ENCODE data around the gene MYOF. TPM values are rescaled to one million over a fixed set of nuclear protein-coding genes. Genes with fewer than 3 reads are reported as not detected.

MYOF gene
- total and polyA plus RNA-seq, 2 donors (not counting 1 experiment from before 2014, with no cell fraction given): 298 to 314 TPM

DNA sequence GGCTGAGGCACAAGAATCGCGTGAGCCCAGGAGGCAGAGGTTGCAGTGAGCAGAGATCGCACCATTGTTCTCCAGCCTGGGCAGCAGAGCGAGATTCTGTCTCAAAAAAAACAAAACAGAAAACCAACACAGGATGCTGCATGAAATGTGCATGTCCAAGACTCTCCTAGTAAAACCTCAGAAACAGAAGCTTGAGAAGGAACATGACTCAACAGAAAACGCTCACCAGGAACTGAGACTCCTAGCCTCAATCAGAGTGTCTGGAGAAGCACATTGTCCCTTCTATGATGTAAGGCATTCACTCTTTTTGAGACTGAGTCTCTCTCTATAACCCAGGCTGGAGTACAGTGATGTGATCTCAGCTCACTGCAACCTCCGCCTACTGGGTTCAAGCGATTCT is 168.3 kb downstream of the MYOF start:
- no peak overlapping the region for H3K9ac ChIP-seq (ENCODE audit: insufficient read depth, low read length)
- TF ChIP-seq EZH2 (IDR thresholded peaks at IDR 0.05; ENCODE audit: low read length, missing control alignments): no peak
- TF ChIP-seq, protein P1, sequence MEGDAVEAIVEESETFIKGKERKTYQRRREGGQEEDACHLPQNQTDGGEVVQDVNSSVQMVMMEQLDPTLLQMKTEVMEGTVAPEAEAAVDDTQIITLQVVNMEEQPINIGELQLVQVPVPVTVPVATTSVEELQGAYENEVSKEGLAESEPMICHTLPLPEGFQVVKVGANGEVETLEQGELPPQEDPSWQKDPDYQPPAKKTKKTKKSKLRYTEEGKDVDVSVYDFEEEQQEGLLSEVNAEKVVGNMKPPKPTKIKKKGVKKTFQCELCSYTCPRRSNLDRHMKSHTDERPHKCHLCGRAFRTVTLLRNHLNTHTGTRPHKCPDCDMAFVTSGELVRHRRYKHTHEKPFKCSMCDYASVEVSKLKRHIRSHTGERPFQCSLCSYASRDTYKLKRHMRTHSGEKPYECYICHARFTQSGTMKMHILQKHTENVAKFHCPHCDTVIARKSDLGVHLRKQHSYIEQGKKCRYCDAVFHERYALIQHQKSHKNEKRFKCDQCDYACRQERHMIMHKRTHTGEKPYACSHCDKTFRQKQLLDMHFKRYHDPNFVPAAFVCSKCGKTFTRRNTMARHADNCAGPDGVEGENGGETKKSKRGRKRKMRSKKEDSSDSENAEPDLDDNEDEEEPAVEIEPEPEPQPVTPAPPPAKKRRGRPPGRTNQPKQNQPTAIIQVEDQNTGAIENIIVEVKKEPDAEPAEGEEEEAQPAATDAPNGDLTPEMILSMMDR (conservative IDR thresholded peaks at IDR 0.05 in 1 of 2, IDR thresholded peaks at IDR 0.05 in 1 of 2; ENCODE audit: low read depth in 1 of 2, low read length in 2 of 2): no peak
- no peaks in the 10 kb centered on the region for H3K79me2 ChIP-seq (ENCODE audit: control insufficient read depth, insufficient read depth, low read length)
- H3K4me1 ChIP-seq (ENCODE audit: control insufficient read depth, extremely low read depth, insufficient read depth, low read length): no peaks in the 10 kb centered on the region
- no peak overlapping the region for H2AFZ ChIP-seq (ENCODE audit: low read length)
- peaks cover 35% of the 10 kb centered on the region for H3K36me3 ChIP-seq (ENCODE audit: control insufficient read depth, insufficient read depth, low read length)
- H3K27me3 ChIP-seq (ENCODE audit: control insufficient read depth, insufficient read depth, low read length): no peaks in the 10 kb centered on the region
- H3K27ac ChIP-seq (ENCODE audit: insufficient read depth, low read length): no peak overlapping the region
- no peaks in the 10 kb centered on the region for H3K9me3 ChIP-seq (ENCODE audit: control insufficient read depth, insufficient read depth, low read depth, low read length)
- no peak overlapping the region for H3K4me2 ChIP-seq (ENCODE audit: extremely low read depth, insufficient read depth, low read length)
- H3K4me3 ChIP-seq (replicated peaks in 1 of 4; ENCODE audit: control extremely low read depth in 1 of 4, insufficient read depth in 1 of 4, low read depth in 3 of 4, low read length in 4 of 4): no peak overlapping the region
- no peaks in the 10 kb centered on the region for H4K20me1 ChIP-seq (ENCODE audit: control insufficient read depth, extremely low read depth, insufficient read depth, low read length)
- peak in 1 of 2 donors; percentile 26 for DNase-seq (ENCODE audit: low read depth in 2 of 2)

DNA sequence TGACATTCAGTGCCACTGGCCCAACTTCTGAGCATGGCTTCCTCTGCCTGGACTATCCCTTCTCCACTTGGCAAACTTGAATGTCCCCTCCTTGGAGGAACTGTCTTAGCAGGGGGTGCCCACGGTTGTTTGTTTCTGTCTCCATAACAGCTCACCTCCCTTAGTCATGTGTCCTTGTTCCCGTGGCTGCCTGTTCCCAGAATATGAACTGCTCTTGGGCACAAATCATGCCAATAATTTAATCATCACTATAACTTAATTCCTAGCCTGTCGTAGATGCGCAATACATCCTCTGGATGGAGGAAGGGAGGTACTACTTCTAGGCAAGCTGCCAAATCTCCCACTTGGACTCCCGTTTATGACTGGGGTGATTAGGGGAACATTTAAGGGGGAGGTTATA is 173.1 kb downstream of the MYOF start:
- no peaks in the 10 kb centered on the region for H3K79me2 ChIP-seq (ENCODE audit: control insufficient read depth, insufficient read depth, low read length)
- DNase-seq (ENCODE audit: low read depth in 2 of 2): peak; percentile 38 to 51
- H2AFZ ChIP-seq (ENCODE audit: low read length): no peak overlapping the region
- no peaks in the 10 kb centered on the region for H3K27me3 ChIP-seq (ENCODE audit: control insufficient read depth, insufficient read depth, low read length)
- no peak overlapping the region for H3K9ac ChIP-seq (ENCODE audit: insufficient read depth, low read length)
- H3K9me3 ChIP-seq (ENCODE audit: control insufficient read depth, insufficient read depth, low read depth, low read length): no peaks in the 10 kb centered on the region
- H3K36me3 ChIP-seq (ENCODE audit: control insufficient read depth, insufficient read depth, low read length): peaks cover 19% of the 10 kb centered on the region
- H3K4me2 ChIP-seq (ENCODE audit: extremely low read depth, insufficient read depth, low read length): no peak overlapping the region
- no peak overlapping the region for H3K27ac ChIP-seq (ENCODE audit: insufficient read depth, low read length)
- H3K4me3 ChIP-seq (replicated peaks in 1 of 4; ENCODE audit: control extremely low read depth in 1 of 4, insufficient read depth in 1 of 4, low read depth in 3 of 4, low read length in 4 of 4): no peak overlapping the region
- no peaks in the 10 kb centered on the region for H3K4me1 ChIP-seq (ENCODE audit: control insufficient read depth, extremely low read depth, insufficient read depth, low read length)
- TF ChIP-seq, protein P1 (conservative IDR thresholded peaks at IDR 0.05 in 1 of 2, IDR thresholded peaks at IDR 0.05 in 1 of 2; ENCODE audit: low read depth in 1 of 2, low read length in 2 of 2): no peak
- no peak for TF ChIP-seq EZH2 (IDR thresholded peaks at IDR 0.05; ENCODE audit: low read length, missing control alignments)
- no peaks in the 10 kb centered on the region for H4K20me1 ChIP-seq (ENCODE audit: control insufficient read depth, extremely low read depth, insufficient read depth, low read length)

DNA sequence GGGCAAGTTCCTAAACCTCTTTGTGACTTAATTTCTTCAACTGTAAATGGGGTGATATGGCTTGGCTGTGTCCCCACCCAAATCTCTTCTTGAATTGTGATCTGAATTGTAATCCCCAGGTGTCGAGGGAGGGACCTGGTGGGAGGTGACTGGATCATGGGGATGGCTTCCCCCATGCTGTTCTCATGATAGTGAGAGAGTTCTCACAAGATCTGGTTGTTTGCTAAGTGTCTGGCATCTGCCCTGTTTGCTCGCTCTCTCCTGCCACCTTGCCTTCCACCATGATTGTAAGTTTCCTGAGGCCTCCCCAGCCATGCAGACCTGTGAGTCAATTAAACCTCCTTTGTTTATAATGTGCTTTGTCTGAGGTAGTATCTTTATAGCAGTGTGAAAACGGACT is 177.0 kb downstream of the MYOF start:
- no peak overlapping the region for H3K4me2 ChIP-seq (ENCODE audit: extremely low read depth, insufficient read depth, low read length)
- H3K9me3 ChIP-seq (ENCODE audit: control insufficient read depth, insufficient read depth, low read depth, low read length): no peaks in the 10 kb centered on the region
- no peaks in the 10 kb centered on the region for H4K20me1 ChIP-seq (ENCODE audit: control insufficient read depth, extremely low read depth, insufficient read depth, low read length)
- no peaks in the 10 kb centered on the region for H3K79me2 ChIP-seq (ENCODE audit: control insufficient read depth, insufficient read depth, low read length)
- no peak overlapping the region for H3K4me3 ChIP-seq (replicated peaks in 1 of 4; ENCODE audit: control extremely low read depth in 1 of 4, insufficient read depth in 1 of 4, low read depth in 3 of 4, low read length in 4 of 4)
- H3K27me3 ChIP-seq (ENCODE audit: control insufficient read depth, insufficient read depth, low read length): no peaks in the 10 kb centered on the region
- no peak for TF ChIP-seq EZH2 (IDR thresholded peaks at IDR 0.05; ENCODE audit: low read length, missing control alignments)
- TF ChIP-seq, protein P1 (conservative IDR thresholded peaks at IDR 0.05 in 1 of 2, IDR thresholded peaks at IDR 0.05 in 1 of 2; ENCODE audit: low read depth in 1 of 2, low read length in 2 of 2): no peak
- DNase-seq (ENCODE audit: low read depth in 2 of 2): no peak
- H3K9ac ChIP-seq (ENCODE audit: insufficient read depth, low read length): no peak overlapping the region
- H3K4me1 ChIP-seq (ENCODE audit: control insufficient read depth, extremely low read depth, insufficient read depth, low read length): no peaks in the 10 kb centered on the region
- H3K36me3 ChIP-seq (ENCODE audit: control insufficient read depth, insufficient read depth, low read length): peaks cover 10% of the 10 kb centered on the region
- H2AFZ ChIP-seq (ENCODE audit: low read length): no peak overlapping the region
- H3K27ac ChIP-seq (ENCODE audit: insufficient read depth, low read length): no peak overlapping the region
